ENCODE measurements around the gene ILF2.

DNA sequence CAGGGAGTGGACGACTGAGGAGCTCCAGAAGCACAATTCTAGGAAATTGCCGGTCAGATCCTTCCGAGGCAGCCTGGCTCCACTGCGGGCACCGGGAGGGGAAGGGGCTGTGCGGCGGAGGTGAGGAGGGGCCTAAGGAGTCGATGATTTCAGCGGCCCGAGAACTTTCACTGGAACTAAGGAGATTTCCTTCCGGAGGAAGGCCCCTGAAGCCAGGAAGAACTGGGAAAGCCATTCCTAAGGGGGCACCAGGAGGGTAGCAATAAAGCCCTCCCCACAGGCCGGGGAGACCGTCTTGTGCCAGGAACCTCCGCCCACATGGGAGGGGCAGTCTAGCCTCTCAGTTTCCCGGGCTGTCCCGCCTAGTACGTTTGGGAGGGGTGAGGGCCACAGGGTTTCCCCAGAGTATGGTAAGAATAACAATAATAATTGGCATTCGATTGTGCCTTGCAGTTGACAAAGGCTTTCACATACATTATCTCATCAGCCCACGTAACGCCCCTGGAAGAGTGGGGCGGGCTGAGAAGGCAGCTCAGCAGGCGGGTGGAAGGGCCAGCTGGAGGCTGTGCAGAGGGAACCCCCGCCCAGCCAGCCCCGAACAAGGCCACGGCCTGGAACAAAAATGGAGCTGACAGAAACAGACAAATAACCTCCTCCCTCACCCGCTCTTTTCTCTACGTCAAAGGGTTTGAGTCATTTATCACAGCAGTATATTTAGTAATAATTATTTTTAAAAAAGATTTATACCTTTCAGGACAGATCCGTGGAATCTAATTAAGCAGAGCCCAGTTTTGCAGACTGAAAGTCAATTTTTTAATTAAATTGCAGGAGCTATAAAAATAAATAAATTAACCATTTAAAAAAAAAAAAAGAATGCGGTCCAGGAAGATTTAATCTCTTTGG is 27.5 kb upstream of the ILF2 start:
- TF ChIP-seq, protein P1, sequence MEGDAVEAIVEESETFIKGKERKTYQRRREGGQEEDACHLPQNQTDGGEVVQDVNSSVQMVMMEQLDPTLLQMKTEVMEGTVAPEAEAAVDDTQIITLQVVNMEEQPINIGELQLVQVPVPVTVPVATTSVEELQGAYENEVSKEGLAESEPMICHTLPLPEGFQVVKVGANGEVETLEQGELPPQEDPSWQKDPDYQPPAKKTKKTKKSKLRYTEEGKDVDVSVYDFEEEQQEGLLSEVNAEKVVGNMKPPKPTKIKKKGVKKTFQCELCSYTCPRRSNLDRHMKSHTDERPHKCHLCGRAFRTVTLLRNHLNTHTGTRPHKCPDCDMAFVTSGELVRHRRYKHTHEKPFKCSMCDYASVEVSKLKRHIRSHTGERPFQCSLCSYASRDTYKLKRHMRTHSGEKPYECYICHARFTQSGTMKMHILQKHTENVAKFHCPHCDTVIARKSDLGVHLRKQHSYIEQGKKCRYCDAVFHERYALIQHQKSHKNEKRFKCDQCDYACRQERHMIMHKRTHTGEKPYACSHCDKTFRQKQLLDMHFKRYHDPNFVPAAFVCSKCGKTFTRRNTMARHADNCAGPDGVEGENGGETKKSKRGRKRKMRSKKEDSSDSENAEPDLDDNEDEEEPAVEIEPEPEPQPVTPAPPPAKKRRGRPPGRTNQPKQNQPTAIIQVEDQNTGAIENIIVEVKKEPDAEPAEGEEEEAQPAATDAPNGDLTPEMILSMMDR (IDR thresholded peaks at IDR 0.05; ENCODE audit: poor library complexity) = no peak
- no peak for TF ChIP-seq EZH2 (IDR thresholded peaks at IDR 0.05; ENCODE audit: borderline replicate concordance)

Measured in hepatocyte (in vitro differentiated cells).